Osteocyte (in vitro differentiated cells): ENCODE data around the gene TTLL1. TPM values are rescaled to one million over a fixed set of nuclear protein-coding genes. Genes with fewer than 3 reads are reported as not detected.

ENCODE experiments used
- DNase-seq: peaks from one replicate; pipeline ENCODE4 v3.0.0; 2021; ENCODE audit warnings: mixed read lengths; ENCODE audit not compliant: unreplicated experiment; ENCODE audit errors: extremely low spot score
- H3K27ac Mint-ChIP-seq: one replicate; pipeline ENCODE4 v1.8.0; 2021; ENCODE audit warnings: mild to moderate bottlenecking, mixed read lengths; ENCODE audit not compliant: unreplicated experiment
- H3K27me3 Mint-ChIP-seq: one replicate; pipeline ENCODE4 v1.8.0; 2021; ENCODE audit warnings: mixed read lengths; ENCODE audit not compliant: unreplicated experiment
- H3K36me3 Mint-ChIP-seq: one replicate; pipeline ENCODE4 v1.8.0; 2021; ENCODE audit warnings: mixed read lengths; ENCODE audit not compliant: unreplicated experiment
- H3K4me1 Mint-ChIP-seq: one replicate; pipeline ENCODE4 v1.8.0; 2021; ENCODE audit warnings: mixed read lengths; ENCODE audit not compliant: unreplicated experiment
- H3K4me3 Mint-ChIP-seq: one replicate; pipeline ENCODE4 v1.8.0; 2021; ENCODE audit warnings: mild to moderate bottlenecking, moderate library complexity, mixed read lengths; ENCODE audit not compliant: unreplicated experiment
- H3K9me3 Mint-ChIP-seq: one replicate; pipeline ENCODE4 v1.8.0; 2021; ENCODE audit warnings: mixed read lengths; ENCODE audit not compliant: unreplicated experiment
- CTCF ChIP-seq: fragments of 200-600 bp; sonication (generic); IDR thresholded peaks from 2 replicates; pipeline ENCODE4 v1.5.0; 2021; ENCODE audit warnings: antibody characterized with exemption, mild to moderate bottlenecking, moderate library complexity
- total RNA-seq: library from RNA; stranded (reverse); gene quantifications from 2 replicates; pipeline ENCODE4 v1.2.1, GENCODE V29; 2021

Gene TTLL1
- total RNA-seq, 1 donor from 2014 or later: 16.5 TPM

GRCh38 chr22:43077121-43077877 is 11.9 kb downstream of the TTLL1 start:
- H3K27ac Mint-ChIP-seq: no peak overlapping the region
- TF ChIP-seq CTCF: no peak

GRCh38 chr22:43066844-43067385 is 22.3 kb downstream of the TTLL1 start:
- Mint-ChIP-seq H3K4me1 (peaks cover 16% of the 10 kb centered on the region), H3K27me3 (no peaks in the 10 kb centered on the region), H3K9me3 (no peaks in the 10 kb centered on the region), H3K36me3 (peaks cover 23% of the 10 kb centered on the region), H3K27ac (peak overlapping the region; percentile 95), H3K4me3 (no peak overlapping the region)
- no peak for DNase-seq
- no peak for TF ChIP-seq CTCF

More at GRCh38 chr22:43077121-43077877, 11.9 kb downstream of the TTLL1 start:
- peaks cover 14% of the 10 kb centered on the region for H3K36me3 Mint-ChIP-seq
- H3K4me1 Mint-ChIP-seq: no peaks in the 10 kb centered on the region
- H3K9me3 Mint-ChIP-seq: no peaks in the 10 kb centered on the region
- H3K4me3 Mint-ChIP-seq: no peak overlapping the region
- H3K27me3 Mint-ChIP-seq: no peaks in the 10 kb centered on the region
- no peak for DNase-seq

GRCh38 chr22:43066134-43066533 is 23.1 kb downstream of the TTLL1 start:
- no peak for DNase-seq
- Mint-ChIP-seq H3K9me3 (no peaks in the 10 kb centered on the region), H3K4me1 (peaks cover 16% of the 10 kb centered on the region), H3K27me3 (no peaks in the 10 kb centered on the region), H3K4me3 (no peak overlapping the region), H3K27ac (peak overlapping the region; percentile 95), H3K36me3 (peaks cover 30% of the 10 kb centered on the region)
- TF ChIP-seq CTCF: no peak

- DNase-seq: no peak
- peak; percentile 64 for TF ChIP-seq CTCF
- Mint-ChIP-seq H3K27me3 (no peaks in the 10 kb centered on the region), H3K9me3 (no peaks in the 10 kb centered on the region), H3K4me3 (no peak overlapping the region), H3K36me3 (peaks cover 34% of the 10 kb centered on the region), H3K27ac (no peak overlapping the region), H3K4me1 (no peaks in the 10 kb centered on the region)
Measured at GRCh38 chr22:43060183-43060582, 29.0 kb downstream of the TTLL1 start.

GRCh38 chr22:43057641-43058040 is 31.6 kb downstream of the TTLL1 start:
- H3K36me3 Mint-ChIP-seq: peaks cover 28% of the 10 kb centered on the region
- no peaks in the 10 kb centered on the region for H3K9me3 Mint-ChIP-seq
- H3K27me3 Mint-ChIP-seq: no peaks in the 10 kb centered on the region
- DNase-seq: no peak
- TF ChIP-seq CTCF: no peak
- no peak overlapping the region for H3K27ac Mint-ChIP-seq
- no peaks in the 10 kb centered on the region for H3K4me1 Mint-ChIP-seq
- H3K4me3 Mint-ChIP-seq: no peak overlapping the region
